ENCODE data around the gene MRPL18. TPM values are rescaled to one million over a fixed set of nuclear protein-coding genes. Genes with fewer than 3 reads are reported as not detected.

The MRPL18 gene
- total RNA-seq, 2 experiments from 2014 or later: 9.8 to 10.2 TPM

- ATAC-seq (ENCODE audit: poor library complexity) (no peak), DNase-seq (no peak)
- no peak overlapping the region for H3K4me3 ChIP-seq (ENCODE audit: low read length)
- H3K27ac ChIP-seq (ENCODE audit: low read depth in 1 of 2, low read length in 2 of 2): no peak overlapping the region
- H3K27me3 Mint-ChIP-seq: no peaks in the 10 kb centered on the region
- no peaks in the 10 kb centered on the region for H3K36me3 Mint-ChIP-seq (ENCODE audit: low read depth)
- no peaks in the 10 kb centered on the region for H3K4me1 Mint-ChIP-seq (ENCODE audit: low read depth)
- H3K36me3 ChIP-seq (ENCODE audit: insufficient read depth, low read length): no peaks in the 10 kb centered on the region
- CTCF ChIA-PET: no interaction called here
- H3K9me3 ChIP-seq (ENCODE audit: control insufficient read depth in 1 of 2, insufficient read depth in 1 of 2, low read length in 2 of 2): no peaks in the 10 kb centered on the region
- no peak overlapping the region for H3K4me3 Mint-ChIP-seq
- H3K9me3 Mint-ChIP-seq: no peaks in the 10 kb centered on the region
- POLR2A ChIA-PET: interaction anchor here (0.6 kb wide), 1 partner anchor 78 kb away, joined by 3 read pairs; no protein-coding TSS in a partner anchor
- no peak overlapping the region for H3K27ac Mint-ChIP-seq
- H3K27me3 ChIP-seq (ENCODE audit: control insufficient read depth in 1 of 2, insufficient read depth in 2 of 2, low read length in 2 of 2): no peaks in the 10 kb centered on the region
- intact Hi-C loops (cut with DNase I, micrococcal nuclease): no loop called here
- TF ChIP-seq, protein P1, sequence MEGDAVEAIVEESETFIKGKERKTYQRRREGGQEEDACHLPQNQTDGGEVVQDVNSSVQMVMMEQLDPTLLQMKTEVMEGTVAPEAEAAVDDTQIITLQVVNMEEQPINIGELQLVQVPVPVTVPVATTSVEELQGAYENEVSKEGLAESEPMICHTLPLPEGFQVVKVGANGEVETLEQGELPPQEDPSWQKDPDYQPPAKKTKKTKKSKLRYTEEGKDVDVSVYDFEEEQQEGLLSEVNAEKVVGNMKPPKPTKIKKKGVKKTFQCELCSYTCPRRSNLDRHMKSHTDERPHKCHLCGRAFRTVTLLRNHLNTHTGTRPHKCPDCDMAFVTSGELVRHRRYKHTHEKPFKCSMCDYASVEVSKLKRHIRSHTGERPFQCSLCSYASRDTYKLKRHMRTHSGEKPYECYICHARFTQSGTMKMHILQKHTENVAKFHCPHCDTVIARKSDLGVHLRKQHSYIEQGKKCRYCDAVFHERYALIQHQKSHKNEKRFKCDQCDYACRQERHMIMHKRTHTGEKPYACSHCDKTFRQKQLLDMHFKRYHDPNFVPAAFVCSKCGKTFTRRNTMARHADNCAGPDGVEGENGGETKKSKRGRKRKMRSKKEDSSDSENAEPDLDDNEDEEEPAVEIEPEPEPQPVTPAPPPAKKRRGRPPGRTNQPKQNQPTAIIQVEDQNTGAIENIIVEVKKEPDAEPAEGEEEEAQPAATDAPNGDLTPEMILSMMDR (IDR thresholded peaks at IDR 0.05): no peak
- no peaks in the 10 kb centered on the region for H3K4me1 ChIP-seq (ENCODE audit: insufficient read depth, low read length)
Measured at GRCh38 chr6:159807150-159807858, 17.0 kb downstream of the MRPL18 start.

- H3K9me3 Mint-ChIP-seq: no peaks in the 10 kb centered on the region
- H3K4me3 ChIP-seq (ENCODE audit: low read length): no peak overlapping the region
- H3K27me3 ChIP-seq (ENCODE audit: control insufficient read depth in 1 of 2, insufficient read depth in 2 of 2, low read length in 2 of 2): no peaks in the 10 kb centered on the region
- ATAC-seq (ENCODE audit: poor library complexity) (no peak), DNase-seq (no peak)
- CTCF ChIA-PET: no interaction called here
- intact Hi-C loops (cut with DNase I, micrococcal nuclease): no loop called here
- H3K36me3 Mint-ChIP-seq (ENCODE audit: low read depth): no peaks in the 10 kb centered on the region
- no peaks in the 10 kb centered on the region for H3K4me1 Mint-ChIP-seq (ENCODE audit: low read depth)
- H3K27ac Mint-ChIP-seq: no peak overlapping the region
- H3K4me1 ChIP-seq (ENCODE audit: insufficient read depth, low read length): no peaks in the 10 kb centered on the region
- no peak overlapping the region for H3K27ac ChIP-seq (ENCODE audit: low read depth in 1 of 2, low read length in 2 of 2)
- TF ChIP-seq, protein P1 (IDR thresholded peaks at IDR 0.05): no peak
- H3K9me3 ChIP-seq (ENCODE audit: control insufficient read depth in 1 of 2, insufficient read depth in 1 of 2, low read length in 2 of 2): no peaks in the 10 kb centered on the region
- H3K27me3 Mint-ChIP-seq: no peaks in the 10 kb centered on the region
- POLR2A ChIA-PET: interaction anchor here (1.1 kb wide), 1 partner anchor 19 kb away, joined by 5 read pairs; no protein-coding TSS in a partner anchor
- H3K36me3 ChIP-seq (ENCODE audit: insufficient read depth, low read length): no peaks in the 10 kb centered on the region
- H3K4me3 Mint-ChIP-seq: no peak overlapping the region
Measured at GRCh38 chr6:159808647-159809046, 18.4 kb downstream of the MRPL18 start.

GRCh38 chr6:159809149-159809548 is 18.9 kb downstream of the MRPL18 start:
- Mint-ChIP-seq H3K27ac (no peak overlapping the region), H3K27me3 (no peaks in the 10 kb centered on the region), H3K9me3 (no peaks in the 10 kb centered on the region), H3K36me3 (ENCODE audit: low read depth) (no peaks in the 10 kb centered on the region), H3K4me3 (no peak overlapping the region), H3K4me1 (ENCODE audit: low read depth) (no peaks in the 10 kb centered on the region)
- Histone ChIP-seq H3K4me1 (ENCODE audit: insufficient read depth, low read length) (no peaks in the 10 kb centered on the region), H3K27me3 (ENCODE audit: control insufficient read depth in 1 of 2, insufficient read depth in 2 of 2, low read length in 2 of 2) (no peaks in the 10 kb centered on the region), H3K27ac (ENCODE audit: low read depth in 1 of 2, low read length in 2 of 2) (no peak overlapping the region), H3K36me3 (ENCODE audit: insufficient read depth, low read length) (no peaks in the 10 kb centered on the region), H3K4me3 (ENCODE audit: low read length) (no peak overlapping the region), H3K9me3 (ENCODE audit: control insufficient read depth in 1 of 2, insufficient read depth in 1 of 2, low read length in 2 of 2) (no peaks in the 10 kb centered on the region)
- ATAC-seq (ENCODE audit: poor library complexity): no peak
- ChIA-PET POLR2A (interaction anchor here (1.1 kb wide), 1 partner anchor 19 kb away, joined by 5 read pairs; no protein-coding TSS in a partner anchor), CTCF (no interaction called here)
- TF ChIP-seq, protein P1 (IDR thresholded peaks at IDR 0.05): no peak
- DNase-seq: no peak
- intact Hi-C loops (cut with DNase I, micrococcal nuclease): no loop called here

Measured in CD4-positive, alpha-beta T cell (primary cell).